IMR-90 (cell line): ENCODE results near the gene MLXIPL. TPM values are rescaled to one million over a fixed set of nuclear protein-coding genes. Genes with fewer than 3 reads are reported as not detected.

Source experiments
- ATAC-seq: fragments of 200-7000 bp; cut with Tn5 transposase; 2 replicates; pipeline ENCODE4 v1.9.1; 2020; ENCODE audit warnings: low read depth, mild to moderate bottlenecking, moderate library complexity
- BruUV-seq: library from RNA; stranded (reverse); fragments of 400-500 nt; replicated peaks from 2 replicates; lab custom pipeline; 2021; lab: Mats Ljungman, UMichigan
- CTCF ChIA-PET: fragments of 300-600 bp; formaldehyde crosslinking; extraction: SDS; loops from one replicate; lab custom pipeline; 2021; ENCODE audit warnings: antibody characterized with exemption; lab: Yijun Ruan, JAX
- POLR2A ChIA-PET: fragments of 300-600 bp; sonication (Branson Sonifier 250); formaldehyde crosslinking; loops from one replicate; lab custom pipeline; 2022; ENCODE audit warnings: antibody characterized with exemption; ENCODE audit not compliant: unreplicated experiment; lab: Charles Lee
- DNase-seq: peaks from one replicate; pipeline ENCODE4 v3.0.0; 2013
- H2AFZ ChIP-seq: replicated peaks from 2 replicates; pipeline ENCODE3; 2013; ENCODE audit warnings: low read length, mild to moderate bottlenecking; ENCODE audit not compliant: poor library complexity
- H2AK5ac ChIP-seq: 2 replicates; pipeline ENCODE4 v1.6.1; 2013; ENCODE audit warnings: low read depth, low read length, inconsistent platforms
- H2AK9ac ChIP-seq: replicated peaks from 2 replicates; pipeline ENCODE3; 2013; ENCODE audit warnings: mild to moderate bottlenecking, low read depth, low read length, moderate library complexity; ENCODE audit not compliant: poor library complexity
- H2BK120ac ChIP-seq: 2 replicates; pipeline ENCODE4 v1.6.1; 2013; ENCODE audit warnings: low read depth, low read length, inconsistent platforms
- H2BK15ac ChIP-seq: 3 replicates; pipeline ENCODE4 v1.6.1; 2013; ENCODE audit warnings: low read depth, low read length, inconsistent platforms
- H2BK20ac ChIP-seq: 2 replicates; pipeline ENCODE4 v1.6.1; 2013; ENCODE audit warnings: low read depth, mild to moderate bottlenecking, inconsistent platforms, low read length, moderate library complexity
- H2BK5ac ChIP-seq: 2 replicates; pipeline ENCODE4 v1.6.1; 2013; ENCODE audit warnings: mild to moderate bottlenecking, low read depth, low read length, inconsistent platforms; ENCODE audit not compliant: poor library complexity, severe bottlenecking
- H3K14ac ChIP-seq: replicated peaks from 2 replicates; pipeline ENCODE4 v1.6.1; 2013; ENCODE audit warnings: low read depth, low read length, inconsistent platforms
- H3K18ac ChIP-seq: 2 replicates; pipeline ENCODE4 v1.6.1; 2013; ENCODE audit warnings: low read depth, low read length, control low read depth
- H3K23ac ChIP-seq: 2 replicates; pipeline ENCODE4 v1.6.1; 2013; ENCODE audit warnings: low read depth, low read length, inconsistent platforms
- H3K27ac ChIP-seq: 2 replicates; pipeline ENCODE4 v1.5.1; 2013; ENCODE audit warnings: mild to moderate bottlenecking, control low read depth, low read length; ENCODE audit not compliant: insufficient read depth
- H3K27me3 ChIP-seq: 2 replicates; pipeline ENCODE4 v1.6.1; 2013; ENCODE audit warnings: low read length; ENCODE audit not compliant: control insufficient read depth, insufficient read depth
- H3K36me3 ChIP-seq: 2 replicates; pipeline ENCODE4 v1.6.1; 2013; ENCODE audit warnings: low read length, mixed read lengths; ENCODE audit not compliant: control insufficient read depth, insufficient read depth
- H3K4ac ChIP-seq: 2 replicates; pipeline ENCODE4 v1.6.1; 2013; ENCODE audit warnings: low read depth, low read length, inconsistent platforms
- H3K4me1 ChIP-seq: 2 replicates; pipeline ENCODE4 v1.6.1; 2013; ENCODE audit warnings: low read length, mixed read lengths; ENCODE audit not compliant: control insufficient read depth, insufficient read depth
- H3K4me2 ChIP-seq: 2 replicates; pipeline ENCODE4 v1.6.1; 2013; ENCODE audit warnings: low read depth, mild to moderate bottlenecking, control low read depth, low read length, moderate library complexity
- H3K4me3 ChIP-seq: 2 replicates; pipeline ENCODE4 v1.5.1; 2013; ENCODE audit warnings: low read depth, mild to moderate bottlenecking, control low read depth, low read length, moderate library complexity; ENCODE audit not compliant: insufficient read depth
- H3K56ac ChIP-seq: 2 replicates; pipeline ENCODE4 v1.6.1; 2013; ENCODE audit warnings: low read length, inconsistent platforms; ENCODE audit not compliant: insufficient read depth; ENCODE audit errors: extremely low read depth
- H3K79me1 ChIP-seq, 2 experiments: 2 replicates each; pipeline ENCODE4 v1.6.1; 2013; ENCODE audit warnings: low read length in 2 of 2, inconsistent platforms in 1 of 2, low read depth in 1 of 2
- H3K9ac ChIP-seq: 2 replicates; pipeline ENCODE4 v1.6.1; 2013; ENCODE audit warnings: low read depth, low read length, control low read depth
- H3K9me1 ChIP-seq: 2 replicates; pipeline ENCODE4 v1.6.1; 2013; ENCODE audit warnings: low read length, inconsistent platforms; ENCODE audit not compliant: insufficient read depth
- H3K9me3 ChIP-seq: 2 replicates; pipeline ENCODE4 v1.6.1; 2013; ENCODE audit warnings: low read length; ENCODE audit not compliant: control insufficient read depth, insufficient read depth
- H4K20me1 ChIP-seq: 2 replicates; pipeline ENCODE4 v1.6.1; 2013; ENCODE audit warnings: low read length, inconsistent platforms; ENCODE audit not compliant: insufficient read depth
- H4K5ac ChIP-seq: 2 replicates; pipeline ENCODE4 v1.6.1; 2013; ENCODE audit warnings: mild to moderate bottlenecking, low read depth, low read length, control low read depth
- H4K8ac ChIP-seq, 2 experiments: 2 replicates each; pipeline ENCODE4 v1.6.1; 2013; ENCODE audit warnings: low read depth in 2 of 2, low read length in 2 of 2, control low read depth in 1 of 2, inconsistent platforms in 1 of 2
- H4K91ac ChIP-seq: 2 replicates; pipeline ENCODE4 v1.6.1; 2013; ENCODE audit warnings: low read depth, low read length, inconsistent platforms; ENCODE audit not compliant: insufficient read depth
- BHLHE40 ChIP-seq: fragments of 150-350 bp; IDR thresholded peaks from 2 replicates; pipeline ENCODE4 v1.6.1; 2016; ENCODE audit warnings: mild to moderate bottlenecking, low read depth, low read length
- CEBPB ChIP-seq: IDR thresholded peaks from 2 replicates; pipeline ENCODE4 v1.6.1; 2012; ENCODE audit warnings: low read depth, low read length, improper control_type of control experiment
- CHD1 ChIP-seq: IDR thresholded peaks from 2 replicates; pipeline ENCODE4 v1.6.1; 2012; ENCODE audit warnings: low read depth, low read length, improper control_type of control experiment
- CTCF ChIP-seq: conservative IDR thresholded peaks from 2 replicates; pipeline ENCODE4 v1.5.1; 2012; ENCODE audit warnings: mild to moderate bottlenecking, low read depth, low read length, improper control_type of control experiment
- FOS ChIP-seq: fragments of 150-350 bp; IDR thresholded peaks from 2 replicates; pipeline ENCODE4 v1.6.1; 2016; ENCODE audit warnings: low read depth, low read length
- MXI1 ChIP-seq: IDR thresholded peaks from 2 replicates; pipeline ENCODE4 v1.6.1; 2012; ENCODE audit warnings: low read depth, mild to moderate bottlenecking, low read length, moderate library complexity, borderline replicate concordance
- NFE2L2 ChIP-seq: fragments of 150-350 bp; IDR thresholded peaks from 2 replicates; pipeline ENCODE4 v1.6.1; 2016; ENCODE audit warnings: low read depth, mild to moderate bottlenecking, low read length
- POLR2A ChIP-seq: IDR thresholded peaks from 2 replicates; pipeline ENCODE4 v1.6.1; 2012; ENCODE audit warnings: mild to moderate bottlenecking, low read depth, low read length
- RFX5 ChIP-seq: IDR thresholded peaks from 2 replicates; pipeline ENCODE4 v1.8.0; 2012; ENCODE audit warnings: low read depth, mild to moderate bottlenecking, low read length, moderate library complexity
- USF2 ChIP-seq: fragments of 150-350 bp; IDR thresholded peaks from 2 replicates; pipeline ENCODE4 v1.6.1; 2017; ENCODE audit warnings: mild to moderate bottlenecking, antibody characterized with exemption, low read length, low read depth
- WGBS, 2 experiments: methylation state at CpG; one replicate each; pipeline versions ENCODE4 v1.1.5 to v1.1.7; 2013; ENCODE audit warnings: missing lambda C conversion rate in 2 of 2; ENCODE audit not compliant: insufficient read length in 1 of 2; ENCODE audit errors: extremely low coverage in 2 of 2; 5-methylcytosine and 5-hydroxymethylcytosine counted together
- dilution Hi-C: fragments of 300-500 bp; cut with HindIII; formaldehyde crosslinking; loops from one replicate; pipeline ENCODE4 v1.14.3; 2018; ENCODE audit warnings: low sequenced_read_pairs; ENCODE audit not compliant: unreplicated experiment
- in situ Hi-C: fragments of 300-500 bp; cut with MboI; formaldehyde crosslinking; loops from 3 replicates; pipeline ENCODE4 v1.14.3; 2019; ENCODE audit warnings: low sequenced_read_pairs, inconsistent platforms, mixed read lengths
- intact Hi-C: fragments of 100-400 bp; cut with micrococcal nuclease; formaldehyde crosslinking; loops from 2 replicates; pipeline ENCODE4 v1.10.0; 2022
- polyA plus RNA-seq, 3 experiments: library from polyadenylated mRNA; depleted of rRNA; stranded (reverse); fragments of >200 nt; gene quantifications; 2 replicates each; pipeline ENCODE4 v1.2.3, GENCODE V29; 2012; ENCODE audit warnings: low replicate concordance in 1 of 3
- total RNA-seq: library from RNA; depleted of rRNA; stranded (reverse); fragments of >200 nt; gene quantifications from 2 replicates; pipeline ENCODE4 v1.2.3, GENCODE V29; 2012

The MLXIPL gene
- total and polyA plus RNA-seq, 2 of the 4 experiments (the other 2 are of a cell fraction), result not detected

- TF ChIP-seq BHLHE40 (no peak), POLR2A (no peak), CEBPB (no peak), FOS (no peak)
These were observed 21.4 kb upstream of the MLXIPL start (continued) for GRCh38 chr7:73645643-73646174.

GRCh38 chr7:73644688-73645286 lies 20.5 kb upstream of the MLXIPL start:
- no peaks in the 10 kb centered on the region for H4K20me1 ChIP-seq
- TF ChIP-seq USF2 (no peak), FOS (no peak), CHD1 (no peak), CTCF (no peak), NFE2L2 (no peak), MXI1 (no peak), POLR2A (no peak), BHLHE40 (no peak), CEBPB (no peak), RFX5 (no peak)
- DNase-seq, result no peak
- POLR2A ChIA-PET, result interaction anchor here (0.6 kb wide), 1 partner anchor 14 kb away, joined by 14 read pairs; no protein-coding TSS in a partner anchor
- peaks cover 66% of the 10 kb centered on the region for H3K27me3 ChIP-seq
- H4K91ac ChIP-seq, result no peak overlapping the region
- in situ Hi-C loops, result no loop called here
- no TSS peak for BruUV-seq
- no peak overlapping the region for H4K8ac ChIP-seq
- H2BK20ac ChIP-seq, result no peak overlapping the region
- H2BK120ac ChIP-seq, result no peak overlapping the region
- intact Hi-C loops, result no loop called here
- H3K4me2 ChIP-seq, result no peak overlapping the region
- H3K36me3 ChIP-seq, result no peaks in the 10 kb centered on the region
- H3K9me3 ChIP-seq, result peaks cover 4% of the 10 kb centered on the region
- ATAC-seq, result no peak
- no peak overlapping the region for H3K18ac ChIP-seq
- no peaks in the 10 kb centered on the region for H3K9me1 ChIP-seq
- no peak overlapping the region for H3K14ac ChIP-seq
- H2BK5ac ChIP-seq, result no peak overlapping the region
- CTCF ChIA-PET, result no interaction called here
- WGBS, 2 experiments, result 44% methylated on average over 3 of the region's 5 CpGs; no CpG with 5 or more reads in 1 of the 2 experiments
- no peak overlapping the region for H3K9ac ChIP-seq
- no peak overlapping the region for H3K4me3 ChIP-seq
- H3K23ac ChIP-seq, result no peak overlapping the region
- H3K4me1 ChIP-seq, result no peaks in the 10 kb centered on the region; the same call in 1 of the 2 replicates
- no peak overlapping the region for H2AK5ac ChIP-seq
- H3K56ac ChIP-seq, result no peak overlapping the region
- H3K27ac ChIP-seq, result no peak overlapping the region
- no peak overlapping the region for H4K5ac ChIP-seq
- H2AK9ac ChIP-seq, result no peak overlapping the region
- H3K4ac ChIP-seq, result no peak overlapping the region
- no peaks in the 10 kb centered on the region for H3K79me1 ChIP-seq
- H2AFZ ChIP-seq, result no peak overlapping the region
- dilution Hi-C loops, result no loop called here
- H2BK15ac ChIP-seq, result no peak overlapping the region
